Gastrocnemius medialis (tissue), 4 donors: ENCODE data around the gene MERTK. TPM values are rescaled to one million over a fixed set of nuclear protein-coding genes. Genes with fewer than 3 reads are reported as not detected.

Experiments
- ATAC-seq, 2 donors: fragments of 150-250 bp; one replicate each; pipeline ENCODE4 v1.9.1; 2016
- DNase-seq, 2 donors: peaks; one replicate each; pipeline ENCODE4 v3.0.0-alpha.2; 2019
- H3K27ac ChIP-seq, 4 donors: fragments of 200-600 bp; sonication (generic); 1 replicate in 1 of 4; 2 replicates in 3 of 4; pipeline ENCODE4 v1.5.1; 2016 to 2018; ENCODE audit warnings: mild to moderate bottlenecking in 2 of 4, moderate library complexity in 1 of 4
- H3K27me3 ChIP-seq, 3 donors: fragments of 200-600 bp; sonication (generic) in 2 of 3; 1 replicate in 1 of 3; 2 replicates in 2 of 3; pipeline versions ENCODE4 v1.5.1 to v1.6.0; 2016 to 2019; ENCODE audit warnings: mild to moderate bottlenecking in 1 of 3, moderate library complexity in 1 of 3
- H3K36me3 ChIP-seq, 2 donors: fragments of 200-600 bp; sonication (generic) in 1 of 2; one replicate each; pipeline ENCODE4 v1.5.1; 2017 to 2018
- H3K4me1 ChIP-seq, 2 donors: fragments of 200-600 bp; sonication (generic) in 1 of 2; one replicate each; pipeline ENCODE4 v1.5.1; 2016 to 2017; ENCODE audit warnings: mild to moderate bottlenecking in 2 of 2
- H3K4me3 ChIP-seq, 4 donors: fragments of 200-600 bp; sonication (generic) in 3 of 4; 1 replicate in 1 of 4; 2 replicates in 3 of 4; pipeline ENCODE4 v1.5.1; 2016 to 2019; ENCODE audit warnings: mild to moderate bottlenecking in 2 of 4
- H3K9me3 ChIP-seq, 3 donors: fragments of 200-600 bp; sonication (generic) in 2 of 3; 1 replicate in 1 of 3; 2 replicates in 2 of 3; pipeline ENCODE4 v1.5.1; 2016 to 2019
- POLR2A ChIP-seq, 2 donors: fragments of 450-650 bp; IDR thresholded peaks; one replicate each; pipeline ENCODE4 v1.6.1; 2017; ENCODE audit warnings: antibody characterized with exemption in 2 of 2, mild to moderate bottlenecking in 2 of 2, moderate library complexity in 2 of 2
- in situ Hi-C, 4 donors: fragments of 200-750 bp; cut with MboI; loops; one replicate each; pipeline versions ENCODE4 v1.15.0 to v1.8.0; 2017; ENCODE audit warnings: low sequenced_read_pairs in 4 of 4
- intact Hi-C: fragments of 100-400 bp; cut with DNase I; formaldehyde crosslinking; loops from one replicate; pipeline ENCODE4 v1.15.1; 2023; ENCODE audit warnings: low total_unique reads
- total RNA-seq, 4 donors: library from RNA; depleted of rRNA; stranded (reverse); fragments of >200 nt; gene quantifications; one replicate each; pipeline versions ENCODE4 v1.1.0 to v1.2.3, GENCODE V29; 2016
- TF ChIP-seq, protein P1 (sequence below), 5 experiments: fragments of 450-650 bp in 3 of 5; fragments of 200-600 bp in 2 of 5; sonication (generic) in 2 of 5; IDR thresholded peaks in 4 of 5; conservative IDR thresholded peaks in 1 of 5; 1 replicate in 4 of 5; 2 replicates in 1 of 5; pipeline ENCODE4 v1.5.1; 2016 to 2019; ENCODE audit warnings: antibody characterized with exemption in 5 of 5, mild to moderate bottlenecking in 3 of 5, moderate library complexity in 3 of 5

The MERTK gene
- total RNA-seq, 4 donors from 2014 or later = 2.4 to 5.7 (median 3.7) TPM

GRCh38 chr2:111941531-111941930 is 43.1 kb downstream of the MERTK start:
- TF ChIP-seq, protein P1, sequence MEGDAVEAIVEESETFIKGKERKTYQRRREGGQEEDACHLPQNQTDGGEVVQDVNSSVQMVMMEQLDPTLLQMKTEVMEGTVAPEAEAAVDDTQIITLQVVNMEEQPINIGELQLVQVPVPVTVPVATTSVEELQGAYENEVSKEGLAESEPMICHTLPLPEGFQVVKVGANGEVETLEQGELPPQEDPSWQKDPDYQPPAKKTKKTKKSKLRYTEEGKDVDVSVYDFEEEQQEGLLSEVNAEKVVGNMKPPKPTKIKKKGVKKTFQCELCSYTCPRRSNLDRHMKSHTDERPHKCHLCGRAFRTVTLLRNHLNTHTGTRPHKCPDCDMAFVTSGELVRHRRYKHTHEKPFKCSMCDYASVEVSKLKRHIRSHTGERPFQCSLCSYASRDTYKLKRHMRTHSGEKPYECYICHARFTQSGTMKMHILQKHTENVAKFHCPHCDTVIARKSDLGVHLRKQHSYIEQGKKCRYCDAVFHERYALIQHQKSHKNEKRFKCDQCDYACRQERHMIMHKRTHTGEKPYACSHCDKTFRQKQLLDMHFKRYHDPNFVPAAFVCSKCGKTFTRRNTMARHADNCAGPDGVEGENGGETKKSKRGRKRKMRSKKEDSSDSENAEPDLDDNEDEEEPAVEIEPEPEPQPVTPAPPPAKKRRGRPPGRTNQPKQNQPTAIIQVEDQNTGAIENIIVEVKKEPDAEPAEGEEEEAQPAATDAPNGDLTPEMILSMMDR (IDR thresholded peaks at IDR 0.05 in 4 of 5, conservative IDR thresholded peaks at IDR 0.05 in 1 of 5) = no peak
- no peak for TF ChIP-seq POLR2A (IDR thresholded peaks at IDR 0.05)
- Histone ChIP-seq H3K36me3 (no peaks in the 10 kb centered on the region), H3K27ac (no peak overlapping the region), H3K4me1 (peaks cover 4 to 9% of the 10 kb centered on the region in 2 donors), H3K4me3 (no peak overlapping the region), H3K9me3 (no peaks in the 10 kb centered on the region), H3K27me3 (no peaks in the 10 kb centered on the region)
- in situ Hi-C loops (no loop called here), intact Hi-C loops (no loop called here)
- ATAC-seq (no peak), DNase-seq (no peak)

GRCh38 chr2:111944531-111945210 is 46.3 kb downstream of the MERTK start:
- in situ Hi-C loops = no loop called here

DNA sequence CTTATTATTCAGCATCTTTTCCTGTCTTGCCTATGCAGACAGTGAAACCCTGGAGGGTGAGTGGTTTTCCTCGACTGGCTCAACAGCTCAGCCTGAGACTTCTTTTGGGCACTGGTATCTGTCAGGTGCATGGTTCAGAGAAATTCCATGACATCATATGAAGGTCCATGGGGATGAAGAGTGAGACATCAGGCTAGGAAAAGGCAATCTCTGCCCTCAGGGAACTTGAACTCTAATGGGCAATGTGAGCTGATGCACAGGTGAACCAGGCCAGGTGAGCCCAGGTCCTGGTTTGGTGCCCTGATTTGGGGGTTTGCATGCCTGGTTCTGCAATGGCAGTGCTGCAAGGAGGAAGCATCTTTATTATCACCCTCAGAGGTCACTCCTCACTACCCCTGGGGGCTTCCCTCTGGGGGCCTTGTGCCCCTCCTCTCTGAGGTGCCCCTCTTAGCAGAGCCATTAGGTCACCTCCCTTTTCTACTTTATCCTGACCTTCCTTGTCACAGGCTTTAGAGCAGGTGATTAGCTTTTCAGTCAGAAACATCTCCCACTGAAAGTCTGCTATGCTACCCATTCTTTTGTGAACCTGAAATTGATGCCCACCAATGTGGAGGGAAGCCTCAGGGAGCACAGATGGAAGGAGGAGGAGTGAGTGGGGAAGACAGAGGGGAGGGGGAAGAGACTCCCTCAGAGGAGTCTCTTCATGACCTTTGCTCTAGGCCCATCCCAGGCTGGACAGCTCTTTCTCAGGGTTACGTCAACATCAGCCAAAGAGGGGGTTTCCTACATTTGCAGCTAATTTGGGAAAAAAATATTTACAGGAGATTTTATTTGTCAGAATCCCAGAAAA is 47.3 kb downstream of the MERTK start:
- in situ Hi-C loops = no loop called here
- H3K4me1 ChIP-seq = peaks cover 10 to 19% of the 10 kb centered on the region in 2 donors
- no peaks in the 10 kb centered on the region for H3K36me3 ChIP-seq
- no peak for TF ChIP-seq POLR2A (IDR thresholded peaks at IDR 0.05)
- TF ChIP-seq, protein P1 (IDR thresholded peaks at IDR 0.05 in 4 of 5, conservative IDR thresholded peaks at IDR 0.05 in 1 of 5) = no peak
- no peaks in the 10 kb centered on the region for H3K9me3 ChIP-seq
- DNase-seq (no peak), ATAC-seq (no peak)
- H3K27me3 ChIP-seq = no peaks in the 10 kb centered on the region
- no peak overlapping the region for H3K4me3 ChIP-seq
- intact Hi-C loops = loop anchor here (2.0 kb wide), 1 partner anchor 103 kb away; no protein-coding TSS in a partner anchor
- peak overlapping the region; percentile 65 to 74 (median 72) for H3K27ac ChIP-seq

More at GRCh38 chr2:111944531-111945210, 46.3 kb downstream of the MERTK start:
- ATAC-seq (no peak), DNase-seq (no peak)
- no peaks in the 10 kb centered on the region for H3K27me3 ChIP-seq
- no peaks in the 10 kb centered on the region for H3K36me3 ChIP-seq
- H3K9me3 ChIP-seq = no peaks in the 10 kb centered on the region
- no peak overlapping the region for H3K4me3 ChIP-seq
- intact Hi-C loops = no loop called here
- peaks cover 10 to 19% of the 10 kb centered on the region in 2 donors for H3K4me1 ChIP-seq
- TF ChIP-seq, protein P1 (IDR thresholded peaks at IDR 0.05 in 4 of 5, conservative IDR thresholded peaks at IDR 0.05 in 1 of 5) = no peak
- TF ChIP-seq POLR2A (IDR thresholded peaks at IDR 0.05) = no peak
- no peak overlapping the region for H3K27ac ChIP-seq

DNA sequence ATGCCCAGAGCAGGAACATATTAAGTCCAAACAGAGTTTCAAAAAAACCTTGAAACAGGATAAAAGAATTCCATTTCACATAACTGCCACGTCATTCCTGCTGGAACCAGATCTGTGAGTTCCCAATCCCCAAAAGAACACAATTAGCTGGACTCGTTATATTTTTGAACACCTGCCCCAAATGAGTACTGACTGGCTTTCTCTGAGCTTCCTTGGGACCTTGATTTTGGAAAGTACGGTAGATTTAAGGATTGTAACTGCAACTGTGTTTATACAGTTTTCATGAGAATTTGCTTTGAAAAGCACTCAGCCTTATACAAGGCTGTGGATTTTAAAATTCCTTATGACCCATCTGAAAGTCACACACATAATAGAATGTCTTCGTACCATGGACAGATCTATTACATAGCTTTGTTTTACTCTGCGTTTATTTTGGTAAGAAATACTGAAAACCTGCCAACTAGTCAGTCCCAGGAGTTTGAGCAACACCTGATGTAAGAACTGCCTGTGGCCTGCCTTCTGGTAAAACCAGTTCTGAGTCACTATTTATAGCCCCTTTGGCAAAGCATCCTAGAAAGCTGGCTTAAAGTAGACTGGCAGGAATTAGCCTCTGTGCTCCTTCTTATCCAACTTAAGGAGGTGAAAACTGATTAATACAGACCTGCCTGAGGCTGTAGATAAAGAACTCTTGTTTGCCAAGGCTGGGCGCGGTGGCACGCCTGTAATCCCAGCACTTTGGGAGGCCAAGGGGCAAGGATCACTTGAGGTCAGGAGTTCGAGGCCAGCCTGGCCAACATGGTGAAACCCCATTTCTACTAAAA is 48.1 kb downstream of the MERTK start:
- TF ChIP-seq POLR2A (IDR thresholded peaks at IDR 0.05) = no peak
- TF ChIP-seq, protein P1 (IDR thresholded peaks at IDR 0.05 in 4 of 5, conservative IDR thresholded peaks at IDR 0.05 in 1 of 5) = no peak
- peaks cover 10 to 19% of the 10 kb centered on the region in 2 donors for H3K4me1 ChIP-seq
- H3K9me3 ChIP-seq = no peaks in the 10 kb centered on the region
- peak; percentile 99 to 100 for ATAC-seq
- intact Hi-C loops (loop anchor here (2.0 kb wide), 1 partner anchor 102 kb away; no protein-coding TSS in a partner anchor), in situ Hi-C loops (no loop called here)
- peak; percentile 53 to 69 for DNase-seq
- no peaks in the 10 kb centered on the region for H3K27me3 ChIP-seq
- peak overlapping the region; percentile 65 to 74 (median 72) for H3K27ac ChIP-seq
- no peaks in the 10 kb centered on the region for H3K36me3 ChIP-seq
- no peak overlapping the region for H3K4me3 ChIP-seq
